GM18526 (cell line): Measurements from ENCODE around the gene USP7.

Source experiments
- POLR2A ChIP-seq: IDR thresholded peaks from 3 replicates; pipeline ENCODE4 v1.6.1; 2011; ENCODE audit not compliant: insufficient read length; ENCODE audit errors: extremely low read depth

Gene USP7

DNA sequence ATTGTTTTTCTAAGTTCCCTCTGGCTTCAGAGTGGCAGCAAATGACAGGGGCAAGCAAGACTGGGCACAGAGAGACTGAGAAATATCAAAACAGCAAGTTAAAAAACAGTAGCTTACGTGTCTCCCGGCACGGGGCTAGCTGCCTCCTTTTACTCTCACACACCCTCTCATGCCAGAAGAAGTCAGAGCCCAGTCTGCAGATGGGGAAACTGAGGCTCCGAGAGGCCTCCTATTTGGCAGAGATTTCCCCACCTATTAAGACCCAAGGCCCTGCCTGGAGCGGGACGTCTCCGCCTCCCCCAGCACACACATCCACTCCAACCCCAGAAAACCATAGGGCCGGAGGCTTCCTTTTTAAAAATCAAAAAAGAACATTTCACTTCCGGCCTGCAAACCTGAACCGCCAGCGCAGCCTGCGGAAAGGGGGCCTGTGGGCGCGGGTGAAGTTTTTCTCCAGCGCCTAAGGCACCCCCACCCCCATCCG is 95.7 kb downstream of the USP7 start:
- no peak for TF ChIP-seq POLR2A

DNA sequence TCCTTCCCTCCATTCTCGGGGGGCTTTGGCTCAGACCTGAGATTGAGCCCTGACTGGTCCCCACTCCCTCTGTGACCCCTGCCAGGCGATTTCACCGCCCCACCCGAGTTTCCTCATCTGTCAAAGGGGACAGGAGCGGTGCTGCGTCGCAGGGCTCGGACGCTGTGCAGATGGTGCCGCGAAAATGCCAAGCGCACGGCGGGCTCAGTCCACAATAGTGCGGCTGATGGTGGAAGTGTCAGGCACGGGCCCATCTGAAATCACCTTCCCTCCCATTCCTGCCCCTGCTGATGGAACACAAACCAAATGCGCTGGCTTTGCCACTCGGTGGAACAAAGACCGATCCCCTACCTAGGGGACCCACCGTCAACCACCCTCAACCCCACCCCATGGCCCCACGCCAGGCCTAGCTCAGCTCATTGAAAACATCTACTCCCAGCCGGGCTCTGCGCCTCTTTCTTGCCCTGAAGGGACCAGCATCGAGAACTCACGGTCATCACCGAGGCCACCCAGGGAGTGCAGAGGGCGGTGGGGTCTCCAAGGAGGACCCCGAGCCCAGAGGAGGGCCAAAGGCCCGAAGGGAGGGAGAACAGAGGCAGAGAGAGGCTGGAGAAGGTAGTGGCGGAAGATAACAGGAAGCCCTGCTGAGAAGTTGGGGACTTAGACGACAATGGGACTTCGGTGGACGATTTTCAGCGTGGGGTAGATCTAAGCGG is 96.3 kb downstream of the USP7 start:
- TF ChIP-seq POLR2A, result no peak

DNA sequence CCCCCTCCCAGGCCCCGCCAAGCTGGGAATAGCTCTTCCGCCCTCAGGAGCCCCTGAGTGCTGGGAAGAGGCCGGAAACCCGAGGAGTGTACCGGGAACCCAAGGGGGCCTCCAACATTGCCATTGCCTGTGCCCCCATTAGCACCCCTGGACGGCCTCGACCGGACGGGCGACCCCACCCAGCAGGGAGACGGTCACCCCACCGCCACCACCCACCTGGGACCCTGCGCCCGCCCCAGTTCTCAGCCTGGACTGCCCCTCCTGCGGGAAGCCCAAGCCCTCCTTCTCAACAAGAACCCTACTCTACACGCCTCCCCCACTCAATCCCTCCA is 96.9 kb downstream of the USP7 start:
- TF ChIP-seq POLR2A, result no peak

DNA sequence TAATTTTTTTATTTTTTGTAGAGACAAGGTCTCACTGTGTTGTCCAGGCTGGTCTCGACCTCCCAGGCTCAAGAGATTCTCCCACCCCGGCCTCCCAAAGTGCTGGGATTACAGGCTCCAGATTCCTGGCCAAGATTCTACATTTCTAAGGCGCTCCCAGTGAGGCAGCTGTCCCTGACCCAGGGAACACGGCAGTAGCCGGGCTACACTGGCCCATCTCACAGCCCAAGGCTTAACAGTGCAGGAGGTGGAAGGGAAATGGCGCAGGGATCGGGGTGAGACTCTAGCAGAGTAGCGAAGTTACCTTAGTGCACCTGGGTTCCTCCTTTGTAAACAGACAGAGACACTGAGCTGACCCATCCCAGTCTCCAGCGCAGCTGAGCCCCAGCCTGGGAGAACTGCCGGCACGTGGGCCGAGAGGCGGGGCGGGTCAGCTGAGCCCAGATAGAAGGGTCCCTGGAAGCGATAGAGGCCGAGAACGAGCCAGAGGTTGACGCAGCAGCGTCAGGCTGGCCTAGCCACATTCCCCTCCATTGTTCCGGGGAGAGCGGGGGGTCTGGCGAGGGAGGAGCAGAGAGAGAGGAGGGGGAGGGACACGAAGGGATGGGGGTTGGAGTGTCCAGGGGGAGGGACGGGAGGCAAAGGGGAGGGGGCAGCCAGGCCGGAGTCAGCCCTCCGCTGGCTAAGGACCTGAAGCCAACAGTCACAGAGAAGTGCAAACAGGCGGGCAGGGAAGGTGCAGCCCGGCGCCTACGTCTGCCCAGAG is 97.4 kb downstream of the USP7 start:
- TF ChIP-seq POLR2A, result no peak

DNA sequence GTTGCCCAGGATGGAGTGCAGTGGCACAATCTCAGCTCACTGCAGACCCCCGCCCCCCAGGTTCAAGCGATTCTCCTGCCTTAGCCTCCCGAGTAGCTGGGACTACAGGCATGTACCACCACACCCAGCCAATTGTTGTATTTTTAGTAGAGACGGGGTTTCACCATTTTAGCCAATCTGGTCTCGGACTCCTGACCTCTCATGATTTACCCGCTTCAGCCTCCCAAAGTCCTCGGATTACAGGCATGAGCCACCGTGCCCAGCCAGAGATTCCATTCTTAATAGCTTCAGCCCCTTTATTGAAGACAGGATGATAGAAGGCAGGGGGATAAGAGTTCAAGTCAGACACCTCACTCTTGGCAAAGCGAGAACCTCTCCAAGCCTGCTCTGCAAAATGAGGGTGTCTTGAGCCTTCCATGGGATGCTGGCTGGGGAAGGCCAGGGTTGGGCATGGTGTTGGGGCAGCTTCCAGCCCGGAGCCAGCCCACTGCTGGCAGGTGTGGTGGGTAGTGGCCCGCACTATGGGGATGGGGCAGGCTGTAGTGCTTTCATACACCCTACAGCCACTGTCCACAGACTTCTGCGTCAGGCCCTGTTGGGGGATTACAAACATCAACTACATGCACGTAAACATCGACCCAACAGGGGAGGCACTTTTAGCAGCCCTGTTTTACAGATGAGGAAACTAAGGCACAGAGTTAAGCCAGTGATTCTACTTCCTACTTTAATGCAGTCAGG is 98.4 kb downstream of the USP7 start:
- TF ChIP-seq POLR2A, result no peak

DNA sequence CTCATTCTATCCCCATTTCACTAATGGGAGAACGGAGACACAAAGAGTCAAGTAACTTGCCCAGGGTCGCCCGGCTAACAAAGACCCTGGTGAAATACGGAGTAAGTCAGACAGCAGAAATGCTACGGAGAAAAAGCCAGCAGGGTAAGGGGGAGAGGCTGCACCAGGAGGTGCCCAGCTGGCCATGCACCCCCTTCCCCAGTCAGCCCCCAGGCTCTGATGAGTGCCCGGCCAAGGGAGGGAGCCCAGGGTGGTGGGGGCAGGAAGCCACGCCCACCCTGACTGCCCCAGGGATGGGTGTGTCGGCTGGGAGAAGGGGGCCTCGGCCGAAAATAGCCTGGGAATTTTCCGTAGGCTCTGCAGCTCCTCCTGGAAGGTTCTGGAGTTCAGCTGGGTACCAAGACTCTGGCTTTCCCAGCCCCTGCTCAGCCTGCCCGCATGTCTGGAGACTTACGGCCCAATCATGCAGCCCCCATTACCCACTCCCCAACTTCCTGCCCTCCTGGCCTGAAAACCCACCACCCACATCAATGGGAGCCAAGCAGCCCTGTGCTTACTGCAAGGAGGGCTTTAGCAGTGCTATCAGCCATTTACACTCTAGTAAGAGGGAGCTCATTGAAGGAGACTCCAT is 99.1 kb downstream of the USP7 start:
- TF ChIP-seq POLR2A, result no peak

DNA sequence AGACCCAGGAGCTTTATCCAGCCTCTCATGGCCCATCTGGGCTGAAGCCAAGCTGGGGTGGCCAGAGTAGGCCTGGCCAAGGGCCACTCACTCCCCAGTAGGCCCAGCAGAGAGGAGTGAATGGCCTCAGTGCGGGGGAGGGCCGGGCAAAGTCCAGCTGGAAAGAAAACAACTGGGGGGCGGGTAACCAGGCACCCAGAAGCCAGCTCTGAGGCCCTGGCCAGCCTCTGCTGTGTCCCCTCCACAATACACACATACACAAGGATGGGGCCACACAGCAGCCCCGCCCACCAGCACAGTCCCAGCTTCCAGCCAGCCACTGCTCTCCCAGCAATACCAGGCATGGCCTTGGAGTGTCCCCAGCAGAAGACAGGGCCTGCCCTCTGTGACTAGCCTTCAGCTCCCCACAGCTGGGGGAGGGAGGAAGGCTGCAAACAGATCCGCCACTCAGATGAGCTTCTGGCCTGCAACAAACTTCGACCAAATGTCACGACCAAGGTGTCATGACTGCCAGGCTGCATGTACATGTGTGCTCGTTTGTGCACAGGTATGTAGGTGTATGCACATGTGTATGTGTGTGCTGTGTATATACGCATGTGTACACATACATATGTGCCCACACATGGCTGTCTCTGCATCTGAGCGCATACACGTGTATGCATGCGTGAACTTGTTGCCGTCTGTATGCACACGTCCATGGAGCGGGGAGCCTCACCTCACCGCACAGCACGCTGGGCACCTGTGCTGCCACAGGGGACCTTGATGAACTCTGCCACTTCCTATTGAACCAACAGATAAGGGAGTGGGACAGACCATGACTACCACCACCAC is 99.9 kb downstream of the USP7 start:
- TF ChIP-seq POLR2A, result no peak

DNA sequence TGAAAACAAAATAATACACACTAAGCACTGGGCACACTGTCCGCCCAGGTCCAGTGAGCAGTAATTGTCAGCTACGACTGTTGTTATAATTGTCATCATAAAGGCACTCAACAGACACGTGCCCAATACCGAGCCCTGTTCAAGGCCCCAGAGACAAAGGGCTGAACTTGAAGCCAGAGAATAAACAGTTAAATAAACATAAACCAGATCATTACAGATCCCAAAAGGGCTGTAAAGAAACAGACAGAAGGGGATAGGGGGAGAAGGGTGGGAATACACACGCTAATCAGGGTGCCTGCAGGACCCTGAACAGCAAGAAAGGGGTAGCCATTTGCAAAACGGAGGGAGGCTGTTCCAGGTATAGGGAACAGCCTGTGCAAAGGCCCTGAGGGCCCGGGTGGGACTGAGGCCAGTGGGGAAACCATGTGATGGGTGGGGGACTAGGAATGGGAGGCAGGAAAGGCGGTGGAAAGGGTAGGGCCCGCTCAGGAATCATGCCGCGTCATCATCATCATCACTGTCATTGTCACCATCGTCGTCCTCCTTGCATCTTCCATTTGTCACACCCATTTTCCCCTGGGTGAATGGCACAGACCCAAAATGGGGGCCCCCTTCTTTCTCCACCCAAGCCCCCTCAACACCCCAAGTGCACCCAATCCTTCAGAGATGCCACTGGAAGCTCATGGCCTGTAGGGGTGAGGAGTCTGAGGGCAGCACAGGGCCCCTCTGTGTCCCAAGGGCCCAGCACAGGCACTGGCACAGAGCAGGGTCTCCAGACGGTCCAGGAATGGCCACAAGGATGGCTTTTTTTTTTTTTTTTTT is 101.2 kb downstream of the USP7 start:
- no peak for TF ChIP-seq POLR2A

DNA sequence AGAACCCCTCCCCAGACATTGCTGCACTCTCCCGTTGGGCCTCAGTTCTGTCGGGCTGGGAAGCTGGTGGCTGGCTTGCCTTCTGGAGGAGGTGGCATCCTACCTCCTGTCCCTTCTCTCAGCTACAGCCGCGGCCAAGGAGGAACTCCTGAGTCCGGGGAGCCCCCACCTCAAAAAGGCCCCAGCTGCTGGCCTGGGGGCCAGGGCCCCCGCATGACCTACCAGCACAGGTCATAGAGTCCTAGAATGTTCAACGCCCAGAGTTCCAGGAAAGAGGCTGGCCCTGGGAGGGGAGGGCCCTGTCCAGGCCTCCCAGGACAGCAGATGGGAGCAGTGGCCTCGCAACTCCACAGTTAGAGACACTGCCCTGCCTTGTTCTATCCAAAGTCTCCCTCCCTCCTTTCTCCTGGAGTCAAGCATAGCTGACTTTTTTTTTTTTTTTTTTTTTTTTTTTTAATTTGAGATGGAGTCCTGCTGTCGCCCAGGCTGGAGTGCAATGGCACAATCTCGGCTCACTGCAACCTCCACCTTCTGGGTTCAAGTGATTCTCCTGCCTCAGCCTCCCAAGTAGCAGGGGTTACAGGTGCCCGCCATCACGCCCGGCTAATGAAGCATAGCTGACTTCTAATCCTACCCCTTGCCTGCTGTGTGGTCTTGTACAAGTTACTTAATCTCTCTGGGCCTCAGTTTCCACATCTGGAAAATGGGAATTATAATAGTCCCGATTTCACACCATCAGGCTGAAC is 102.0 kb downstream of the USP7 start:
- TF ChIP-seq POLR2A, result no peak

DNA sequence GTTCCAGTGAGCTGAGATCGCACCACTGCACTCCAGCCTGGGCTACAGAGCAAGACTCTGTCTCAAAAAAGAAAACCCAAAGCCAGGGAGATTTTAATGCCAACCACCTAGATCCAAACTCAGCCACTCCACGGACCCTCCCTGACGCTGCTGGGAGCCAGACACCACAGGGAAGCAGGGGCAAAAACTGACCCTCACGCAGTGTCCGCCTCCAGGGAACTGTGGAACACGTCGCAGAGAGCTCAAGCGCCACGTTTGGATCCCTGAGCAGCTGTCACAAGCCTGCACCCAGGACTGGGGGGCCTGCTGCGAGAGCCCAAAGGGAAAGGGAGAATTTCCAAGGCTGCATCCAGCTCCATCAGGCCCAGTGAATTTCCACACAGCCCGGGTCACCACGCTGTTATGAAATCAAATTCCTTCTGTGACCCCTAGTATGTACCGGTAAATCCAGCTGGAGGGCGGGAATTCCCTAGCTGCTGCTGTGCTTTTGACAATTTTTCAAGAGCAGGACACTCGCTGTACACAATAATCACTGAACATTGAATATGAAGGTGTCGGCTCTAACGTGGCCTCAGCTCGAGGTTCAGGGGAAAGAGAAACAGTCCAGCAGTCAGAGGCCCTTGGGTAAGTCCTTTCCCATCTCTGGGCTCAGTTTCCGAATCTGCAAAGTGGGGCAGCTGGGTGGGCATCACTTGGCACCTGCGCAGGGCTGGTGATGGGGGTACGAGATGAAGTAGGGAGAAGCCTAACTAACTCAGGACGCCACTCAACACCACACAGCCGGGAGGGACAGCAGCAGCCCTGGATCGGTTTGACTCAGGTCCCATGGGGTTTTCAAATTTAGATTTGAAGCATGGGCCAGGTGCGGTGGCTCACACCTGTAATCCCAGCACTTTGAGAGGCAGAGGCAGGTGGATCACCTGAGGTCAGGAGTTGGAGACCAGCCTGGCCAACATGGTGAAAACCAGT is 103.5 kb downstream of the USP7 start:
- no peak for TF ChIP-seq POLR2A

DNA sequence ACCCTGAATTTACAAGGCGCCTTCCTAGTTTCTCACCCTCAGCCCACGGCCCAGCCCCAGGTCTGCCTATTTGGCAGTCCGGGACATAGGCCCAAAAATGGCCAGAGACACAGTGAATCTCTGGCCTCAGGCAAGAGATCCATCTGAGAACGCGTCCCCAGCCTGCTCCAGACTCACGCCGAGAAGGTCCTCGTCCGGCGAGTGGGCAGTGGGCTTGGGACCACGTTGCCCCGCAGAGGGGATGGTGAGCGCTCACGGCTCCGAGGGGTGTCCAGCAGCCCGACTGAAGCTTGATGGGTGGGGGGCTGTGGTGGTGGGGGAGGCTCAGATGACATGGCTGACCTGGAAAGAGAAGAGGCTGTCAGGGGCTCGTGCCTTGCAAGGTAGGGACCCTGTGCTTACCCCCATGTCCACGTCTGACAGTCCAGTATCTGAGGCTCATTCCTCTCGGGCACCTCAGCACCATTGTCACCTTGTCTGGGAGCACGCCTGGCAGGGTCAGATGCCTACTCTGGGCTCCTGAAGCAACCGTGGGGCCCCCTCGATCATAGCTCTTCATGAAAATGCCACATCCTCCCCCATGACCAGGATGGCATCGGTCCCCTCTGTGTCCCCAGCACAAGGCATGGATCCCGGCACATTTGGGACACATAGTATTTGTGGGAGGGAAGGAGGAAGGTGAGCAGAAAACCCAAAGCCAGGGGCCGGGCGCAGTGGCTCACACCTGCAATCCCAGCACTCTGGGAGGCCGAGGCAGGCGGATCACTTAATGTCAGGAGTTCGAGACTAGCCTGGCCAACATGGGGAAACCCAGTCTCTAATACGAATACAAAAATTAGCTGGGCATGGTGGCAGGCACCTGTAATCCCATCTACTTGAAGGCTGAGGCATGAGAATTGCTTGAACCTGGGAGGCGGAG is 104.5 kb downstream of the USP7 start:
- TF ChIP-seq POLR2A, result no peak
